Keratinocyte (primary cell): ENCODE results near the gene SLC6A2.

Experiments
- EZH2 ChIP-seq: IDR thresholded peaks from one replicate; pipeline ENCODE4 v1.6.1; 2012; ENCODE audit warnings: inconsistent platforms, mild to moderate bottlenecking, low read length, moderate library complexity
- TF ChIP-seq, protein P1 (sequence below), 3 experiments: IDR thresholded peaks in 1 of 3; conservative IDR thresholded peaks in 1 of 3; optimal IDR thresholded peaks in 1 of 3; 2 replicates in 2 of 3; 3 replicates in 1 of 3; pipeline versions ENCODE3 to v1.5.1; 2011; ENCODE audit warnings: low read length in 3 of 3, mild to moderate bottlenecking in 3 of 3, moderate library complexity in 2 of 3, control low read depth in 1 of 3, inconsistent platforms in 1 of 3; ENCODE audit not compliant: insufficient read depth in 2 of 3; ENCODE audit errors: extremely low read depth in 1 of 3

DNA sequence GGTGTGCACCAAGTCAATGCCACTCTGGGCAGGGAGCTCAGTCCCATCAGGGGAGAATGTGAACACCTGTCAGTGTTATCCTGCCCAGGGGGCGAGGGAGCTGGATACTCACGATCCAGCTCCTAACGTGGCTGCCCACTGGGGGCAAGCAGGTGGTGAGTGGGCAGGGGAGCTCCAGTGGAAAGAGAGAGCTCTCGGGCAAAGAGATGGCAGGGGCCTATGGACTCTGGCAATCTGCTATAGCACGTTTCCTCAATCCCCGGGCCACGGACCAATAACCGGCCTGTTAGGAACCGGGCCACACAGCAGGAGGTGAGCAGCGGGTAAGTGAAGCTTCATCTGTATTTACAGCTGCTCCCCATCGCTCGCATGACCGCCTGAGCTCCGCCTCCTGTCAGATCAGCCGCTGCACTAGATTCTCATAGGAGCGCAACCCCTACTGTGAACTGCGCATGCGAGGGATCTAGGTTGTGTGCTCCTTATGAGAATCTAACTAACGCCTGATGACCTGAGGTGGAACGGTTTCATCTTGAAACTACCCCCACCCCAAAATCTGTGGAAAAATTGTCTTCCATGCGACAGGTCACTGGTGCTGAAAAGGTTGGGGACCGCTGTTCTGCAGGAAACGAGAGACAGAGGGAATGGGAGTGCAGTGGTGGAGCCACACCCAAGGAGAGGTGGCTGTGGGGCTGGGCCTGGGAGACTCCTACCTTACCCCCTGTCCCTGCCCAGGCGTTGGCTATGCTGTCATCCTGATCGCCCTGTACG is 15.6 kb downstream of the SLC6A2 start:
- TF ChIP-seq, protein P1, sequence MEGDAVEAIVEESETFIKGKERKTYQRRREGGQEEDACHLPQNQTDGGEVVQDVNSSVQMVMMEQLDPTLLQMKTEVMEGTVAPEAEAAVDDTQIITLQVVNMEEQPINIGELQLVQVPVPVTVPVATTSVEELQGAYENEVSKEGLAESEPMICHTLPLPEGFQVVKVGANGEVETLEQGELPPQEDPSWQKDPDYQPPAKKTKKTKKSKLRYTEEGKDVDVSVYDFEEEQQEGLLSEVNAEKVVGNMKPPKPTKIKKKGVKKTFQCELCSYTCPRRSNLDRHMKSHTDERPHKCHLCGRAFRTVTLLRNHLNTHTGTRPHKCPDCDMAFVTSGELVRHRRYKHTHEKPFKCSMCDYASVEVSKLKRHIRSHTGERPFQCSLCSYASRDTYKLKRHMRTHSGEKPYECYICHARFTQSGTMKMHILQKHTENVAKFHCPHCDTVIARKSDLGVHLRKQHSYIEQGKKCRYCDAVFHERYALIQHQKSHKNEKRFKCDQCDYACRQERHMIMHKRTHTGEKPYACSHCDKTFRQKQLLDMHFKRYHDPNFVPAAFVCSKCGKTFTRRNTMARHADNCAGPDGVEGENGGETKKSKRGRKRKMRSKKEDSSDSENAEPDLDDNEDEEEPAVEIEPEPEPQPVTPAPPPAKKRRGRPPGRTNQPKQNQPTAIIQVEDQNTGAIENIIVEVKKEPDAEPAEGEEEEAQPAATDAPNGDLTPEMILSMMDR (optimal IDR thresholded peaks at IDR 0.05 in 1 of 3, IDR thresholded peaks at IDR 0.05 in 1 of 3, conservative IDR thresholded peaks at IDR 0.05 in 1 of 3; ENCODE audit: extremely low read depth in 1 of 3, insufficient read depth in 2 of 3, low read length in 3 of 3), result no peak
- no peak for TF ChIP-seq EZH2
